Measurements from ENCODE around the gene PEX7. TPM values are rescaled to one million over a fixed set of nuclear protein-coding genes. Genes with fewer than 3 reads are reported as not detected.
A peak's percentile ranks its signal among the peaks of the same experiment; 100 is the strongest.

Gene PEX7
- total and polyA plus RNA-seq, 4 experiments from 2014 or later, result 4.4 to 7.2 (median 5.1) TPM

- Histone ChIP-seq H3K36me3 (ENCODE audit: insufficient read depth, low read length) (peaks cover 4% of the 10 kb centered on the region), H3K9me3 (ENCODE audit: control insufficient read depth in 1 of 2, low read length in 2 of 2) (no peaks in the 10 kb centered on the region), H3K4me1 (ENCODE audit: insufficient read depth, low read length) (peaks cover 90% of the 10 kb centered on the region), H3K27me3 (ENCODE audit: insufficient read depth, low read length) (no peaks in the 10 kb centered on the region), H3K27ac (ENCODE audit: low read depth, low read length) (no peak overlapping the region), H3K4me3 (ENCODE audit: low read length in 2 of 2) (no peak overlapping the region)
- H3K4me3 Mint-ChIP-seq, result peak overlapping the region; percentile 60 to 95 (median 91)
- DNase-seq, result peak in 1 of 5 donors; percentile 49
- peaks cover 21 to 28% of the 10 kb centered on the region in 2 donors for H3K36me3 Mint-ChIP-seq
- H3K9me3 Mint-ChIP-seq, result no peaks in the 10 kb centered on the region
- ChIA-PET POLR2A (ENCODE audit: partially characterized antibody) (interaction anchor here (1.1 to 9.9 kb wide), 5 partner anchors 8 to 494 kb away, joined by 3 to 323 read pairs (median 6); partner anchors contain the start of genes BCLAF1 and MAP3K5), CTCF (ENCODE audit: partially characterized antibody) (interaction anchor here (1.9 to 16.4 kb wide), 4 partner anchors 9 to 137 kb away, joined by 8 to 747 read pairs (median 120); partner anchors contain the start of gene MAP3K5)
- peaks cover 62 to 87% (median 74%) of the 10 kb centered on the region in 4 donors for H3K4me1 Mint-ChIP-seq
- H3K27me3 Mint-ChIP-seq, result no peaks in the 10 kb centered on the region
- intact Hi-C loops (cut with micrococcal nuclease), result no loop called here
- peak overlapping the region; percentile 55 to 98 (median 89) for H3K27ac Mint-ChIP-seq
These were observed 38.7 kb upstream of the PEX7 start for GRCh38 chr6:136783495-136784270.

DNA sequence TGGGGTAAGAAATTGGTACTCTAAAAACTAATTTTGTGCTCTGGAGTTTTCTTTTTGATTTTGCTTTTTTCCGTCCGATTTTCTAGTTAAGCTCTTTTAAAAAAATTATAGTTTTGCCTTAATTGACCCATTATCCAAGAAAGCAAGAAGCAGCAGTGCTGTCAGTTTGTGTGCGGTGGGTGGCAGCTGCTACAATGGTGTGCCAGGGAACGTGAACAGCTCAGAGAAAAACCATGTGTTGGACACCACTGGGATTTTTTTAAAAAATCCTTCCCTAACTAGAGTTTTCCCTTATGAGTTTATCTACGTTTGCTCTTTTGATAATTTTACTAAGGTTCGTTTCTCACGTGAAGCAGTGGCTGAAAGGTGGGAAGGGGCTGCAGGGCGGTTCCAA lies 38.1 kb upstream of the PEX7 start:
- Histone ChIP-seq H3K36me3 (ENCODE audit: insufficient read depth, low read length) (peaks cover 4% of the 10 kb centered on the region), H3K27me3 (ENCODE audit: insufficient read depth, low read length) (no peaks in the 10 kb centered on the region), H3K4me3 (ENCODE audit: low read length in 2 of 2) (no peak overlapping the region), H3K27ac (ENCODE audit: low read depth, low read length) (peak overlapping the region; percentile 39), H3K4me1 (ENCODE audit: insufficient read depth, low read length) (peaks cover 96% of the 10 kb centered on the region), H3K9me3 (ENCODE audit: control insufficient read depth in 1 of 2, low read length in 2 of 2) (no peaks in the 10 kb centered on the region)
- Mint-ChIP-seq H3K27me3 (no peaks in the 10 kb centered on the region), H3K4me1 (peaks cover 63 to 93% (median 76%) of the 10 kb centered on the region in 4 donors), H3K4me3 (peak overlapping the region; percentile 60 to 95 (median 91)), H3K36me3 (peaks cover 22 to 29% of the 10 kb centered on the region in 2 donors), H3K9me3 (no peaks in the 10 kb centered on the region), H3K27ac (peak overlapping the region; percentile 55 to 98 (median 89))
- ChIA-PET POLR2A (ENCODE audit: partially characterized antibody) (interaction anchor here (1.1 to 9.9 kb wide), 5 partner anchors 8 to 495 kb away, joined by 3 to 323 read pairs (median 6); partner anchors contain the start of genes BCLAF1 and MAP3K5), CTCF (ENCODE audit: partially characterized antibody) (interaction anchor here (1.9 to 16.4 kb wide), 3 partner anchors 8 to 137 kb away, joined by 11 to 747 read pairs (median 228); partner anchors contain the start of gene MAP3K5)
- DNase-seq, result no peak
- intact Hi-C loops (cut with micrococcal nuclease), result no loop called here

DNA sequence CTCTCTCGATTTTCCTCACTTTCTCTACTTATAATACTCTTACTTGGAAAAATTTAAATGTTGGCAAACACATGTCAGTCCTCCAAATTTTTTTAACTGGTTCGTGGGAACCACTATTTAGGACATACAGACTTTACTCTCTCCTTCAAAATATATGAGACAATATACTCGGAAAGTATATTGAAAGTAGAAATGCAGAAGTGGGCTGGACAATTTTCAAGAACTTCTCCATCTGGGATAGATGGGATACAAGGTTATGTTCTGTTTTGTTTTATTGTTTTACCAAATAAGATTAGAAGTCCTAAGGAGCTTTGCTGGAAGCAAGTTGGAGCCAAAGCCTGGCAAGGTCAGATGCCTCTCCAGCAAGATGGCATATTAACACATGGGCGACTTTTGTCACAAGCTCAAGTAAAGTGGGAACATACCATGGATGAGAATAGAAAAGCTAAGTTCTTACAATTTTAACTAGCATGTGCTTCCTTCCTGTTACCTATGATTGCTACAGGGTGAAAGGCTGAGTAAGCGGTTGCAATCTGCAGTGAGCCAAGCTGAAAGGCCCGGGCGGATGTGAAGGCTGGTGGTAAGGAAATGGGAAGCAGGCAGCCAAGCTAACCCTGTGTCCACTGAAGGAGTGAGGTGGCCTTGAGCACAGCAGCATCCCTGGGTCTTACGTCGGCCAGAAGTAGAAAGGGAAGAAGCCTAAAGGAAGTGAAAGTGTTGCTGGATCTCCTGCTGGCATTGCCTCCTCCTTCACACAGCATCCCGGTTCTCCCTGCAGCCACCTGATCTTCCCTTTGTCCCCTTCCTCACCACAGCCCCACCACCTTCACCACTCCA lies 37.3 kb upstream of the PEX7 start:
- H3K4me1 ChIP-seq (ENCODE audit: insufficient read depth, low read length), result peaks cover 96% of the 10 kb centered on the region
- H3K9me3 Mint-ChIP-seq, result no peaks in the 10 kb centered on the region
- intact Hi-C loops (cut with micrococcal nuclease), result no loop called here
- H3K27ac Mint-ChIP-seq, result peak overlapping the region; percentile 89 to 98 (median 94)
- H3K27me3 ChIP-seq (ENCODE audit: insufficient read depth, low read length), result no peaks in the 10 kb centered on the region
- peak overlapping the region in 1 of 2 donors; percentile 36 for H3K4me3 ChIP-seq (ENCODE audit: low read length in 2 of 2)
- H3K36me3 ChIP-seq (ENCODE audit: insufficient read depth, low read length), result peaks cover 4% of the 10 kb centered on the region
- peak in 3 of 5 donors; percentile 27 to 52 (median 39) for DNase-seq
- H3K4me1 Mint-ChIP-seq, result peaks cover 62 to 91% (median 76%) of the 10 kb centered on the region in 4 donors
- peak overlapping the region; percentile 79 to 95 (median 91) for H3K4me3 Mint-ChIP-seq
- H3K27ac ChIP-seq (ENCODE audit: low read depth, low read length), result peak overlapping the region; percentile 39
- ChIA-PET CTCF (ENCODE audit: partially characterized antibody) (interaction anchor here (0.7 to 16.4 kb wide), 5 partner anchors 7 to 138 kb away, joined by 3 to 747 read pairs (median 11); partner anchors contain the start of gene MAP3K5), POLR2A (ENCODE audit: partially characterized antibody) (interaction anchor here (0.6 to 9.9 kb wide), 7 partner anchors 7 to 496 kb away, joined by 3 to 323 read pairs (median 6); partner anchors contain the start of genes BCLAF1 and MAP3K5)
- no peaks in the 10 kb centered on the region for H3K9me3 ChIP-seq (ENCODE audit: control insufficient read depth in 1 of 2, low read length in 2 of 2)
- H3K27me3 Mint-ChIP-seq, result no peaks in the 10 kb centered on the region
- peaks cover 22 to 29% of the 10 kb centered on the region in 2 donors for H3K36me3 Mint-ChIP-seq

DNA sequence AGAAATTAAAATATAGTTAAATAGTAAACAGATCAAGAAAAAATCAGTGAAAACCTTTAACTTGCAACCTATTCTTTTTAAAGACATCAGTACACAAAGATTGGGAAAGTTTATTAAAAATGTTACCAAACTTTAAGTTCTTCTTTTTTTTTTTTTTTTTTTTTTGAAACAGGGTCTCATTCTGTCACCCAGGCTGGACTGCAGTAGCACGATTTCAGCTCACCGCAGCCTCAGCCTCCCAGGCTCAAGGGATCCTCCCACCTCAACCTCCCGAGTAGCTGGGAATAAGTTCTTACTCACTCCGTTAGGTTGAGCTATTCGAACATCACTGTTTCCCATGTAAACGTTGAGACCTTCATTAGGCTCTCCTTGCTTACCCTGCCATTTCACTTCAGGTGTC lies 35.7 kb upstream of the PEX7 start:
- no peaks in the 10 kb centered on the region for H3K9me3 Mint-ChIP-seq
- H3K4me1 ChIP-seq (ENCODE audit: insufficient read depth, low read length), result peaks cover 92% of the 10 kb centered on the region

DNA sequence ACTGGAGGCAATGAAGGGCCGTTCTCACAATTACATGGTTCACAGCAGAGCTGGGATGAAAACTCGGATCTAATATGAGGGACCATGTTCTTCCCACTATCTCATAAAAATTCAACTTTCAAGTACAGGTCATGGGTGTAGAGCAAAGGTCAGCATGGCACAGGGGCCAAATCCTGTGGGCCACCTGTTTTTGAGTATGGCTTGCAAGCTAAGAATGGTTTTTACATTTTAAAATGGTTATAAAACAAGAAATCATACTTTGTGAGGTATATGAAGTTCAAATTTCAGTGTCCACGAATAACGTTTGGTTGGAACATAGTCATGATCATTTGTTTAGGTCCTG lies 34.7 kb upstream of the PEX7 start:
- Histone ChIP-seq H3K36me3 (ENCODE audit: insufficient read depth, low read length) (peaks cover 4% of the 10 kb centered on the region), H3K4me3 (ENCODE audit: low read length in 2 of 2) (peak overlapping the region; percentile 13 to 20), H3K9me3 (ENCODE audit: control insufficient read depth in 1 of 2, low read length in 2 of 2) (no peaks in the 10 kb centered on the region), H3K4me1 (ENCODE audit: insufficient read depth, low read length) (peaks cover 82% of the 10 kb centered on the region), H3K27ac (ENCODE audit: low read depth, low read length) (peak overlapping the region; percentile 29), H3K27me3 (ENCODE audit: insufficient read depth, low read length) (no peaks in the 10 kb centered on the region)
- Mint-ChIP-seq H3K36me3 (peaks cover 25 to 27% of the 10 kb centered on the region in 2 donors), H3K9me3 (no peaks in the 10 kb centered on the region), H3K4me1 (peaks cover 52 to 87% (median 66%) of the 10 kb centered on the region in 4 donors), H3K27me3 (no peaks in the 10 kb centered on the region), H3K27ac (peak overlapping the region; percentile 86 to 92 (median 90)), H3K4me3 (peak overlapping the region; percentile 79 to 99 (median 88))
- intact Hi-C loops (cut with micrococcal nuclease), result loop anchor here (1.0 kb wide), 2 partner anchors 23 to 34 kb away; no protein-coding TSS in a partner anchor
- DNase-seq, result no peak
- ChIA-PET CTCF (ENCODE audit: partially characterized antibody) (interaction anchor here (0.8 to 16.4 kb wide), 8 partner anchors 10 to 141 kb away, joined by 3 to 747 read pairs (median 6); no protein-coding TSS in a partner anchor), POLR2A (ENCODE audit: partially characterized antibody) (interaction anchor here (0.7 to 9.9 kb wide), 10 partner anchors 9 to 143 kb away, joined by 3 to 323 read pairs (median 4); partner anchors contain the start of gene PEX7)

More for the DNA sequence above, 35.7 kb upstream of the PEX7 start:
- ChIA-PET POLR2A (ENCODE audit: partially characterized antibody) (interaction anchor here (0.8 to 9.9 kb wide), 9 partner anchors 8 to 497 kb away, joined by 3 to 323 read pairs (median 4); partner anchors contain the start of gene BCLAF1), CTCF (ENCODE audit: partially characterized antibody) (interaction anchor here (0.7 to 16.4 kb wide), 11 partner anchors 9 to 175 kb away, joined by 3 to 747 read pairs (median 5); no protein-coding TSS in a partner anchor)
- Mint-ChIP-seq H3K27me3 (no peaks in the 10 kb centered on the region), H3K4me1 (peaks cover 58 to 93% (median 73%) of the 10 kb centered on the region in 4 donors), H3K36me3 (peaks cover 29% of the 10 kb centered on the region in 2 donors), H3K27ac (peak overlapping the region; percentile 87 to 96 (median 90)), H3K4me3 (peak overlapping the region; percentile 17 to 96 (median 84))
- no peak for DNase-seq
- intact Hi-C loops (cut with micrococcal nuclease), result no loop called here
- peaks cover 4% of the 10 kb centered on the region for H3K36me3 ChIP-seq (ENCODE audit: insufficient read depth, low read length)
- no peaks in the 10 kb centered on the region for H3K9me3 ChIP-seq (ENCODE audit: control insufficient read depth in 1 of 2, low read length in 2 of 2)
- H3K4me3 ChIP-seq (ENCODE audit: low read length in 2 of 2), result no peak overlapping the region
- no peaks in the 10 kb centered on the region for H3K27me3 ChIP-seq (ENCODE audit: insufficient read depth, low read length)
- peak overlapping the region; percentile 29 for H3K27ac ChIP-seq (ENCODE audit: low read depth, low read length)

GRCh38 chr6:136788069-136788902 lies 34.1 kb upstream of the PEX7 start:
- POLR2A ChIA-PET (ENCODE audit: partially characterized antibody), result interaction anchor here (0.6 to 9.9 kb wide), 11 partner anchors 10 to 144 kb away, joined by 3 to 323 read pairs (median 5); no protein-coding TSS in a partner anchor
- Mint-ChIP-seq H3K4me1 (peaks cover 51 to 87% (median 63%) of the 10 kb centered on the region in 4 donors), H3K4me3 (peak overlapping the region; percentile 79 to 99 (median 88)), H3K27ac (peak overlapping the region; percentile 86 to 92 (median 90)), H3K36me3 (peaks cover 24 to 30% of the 10 kb centered on the region in 2 donors), H3K27me3 (no peaks in the 10 kb centered on the region), H3K9me3 (no peaks in the 10 kb centered on the region)
- Histone ChIP-seq H3K36me3 (ENCODE audit: insufficient read depth, low read length) (peaks cover 4% of the 10 kb centered on the region), H3K27ac (ENCODE audit: low read depth, low read length) (peak overlapping the region; percentile 29), H3K4me1 (ENCODE audit: insufficient read depth, low read length) (peaks cover 79% of the 10 kb centered on the region), H3K9me3 (ENCODE audit: control insufficient read depth in 1 of 2, low read length in 2 of 2) (no peaks in the 10 kb centered on the region), H3K27me3 (ENCODE audit: insufficient read depth, low read length) (no peaks in the 10 kb centered on the region), H3K4me3 (ENCODE audit: low read length in 2 of 2) (peak overlapping the region; percentile 13 to 20)
- intact Hi-C loops (cut with micrococcal nuclease), result loop anchor here (1.0 kb wide), 2 partner anchors 24 to 35 kb away; no protein-coding TSS in a partner anchor
- peak; percentile 50 to 79 (median 74) for DNase-seq
- CTCF ChIA-PET (ENCODE audit: partially characterized antibody), result interaction anchor here (0.8 to 16.4 kb wide), 9 partner anchors 11 to 142 kb away, joined by 3 to 747 read pairs (median 101); no protein-coding TSS in a partner anchor

All from CD4-positive, alpha-beta memory T cell (primary cell).